GM19452 (cell line): ENCODE results near the gene SLCO3A1.

Experiments used
- ATAC-seq: cut with Tn5 transposase; IDR thresholded peaks from one replicate; pipeline ENCODE4 v1.9.1; 2021; ENCODE audit not compliant: unreplicated experiment

Gene SLCO3A1

DNA sequence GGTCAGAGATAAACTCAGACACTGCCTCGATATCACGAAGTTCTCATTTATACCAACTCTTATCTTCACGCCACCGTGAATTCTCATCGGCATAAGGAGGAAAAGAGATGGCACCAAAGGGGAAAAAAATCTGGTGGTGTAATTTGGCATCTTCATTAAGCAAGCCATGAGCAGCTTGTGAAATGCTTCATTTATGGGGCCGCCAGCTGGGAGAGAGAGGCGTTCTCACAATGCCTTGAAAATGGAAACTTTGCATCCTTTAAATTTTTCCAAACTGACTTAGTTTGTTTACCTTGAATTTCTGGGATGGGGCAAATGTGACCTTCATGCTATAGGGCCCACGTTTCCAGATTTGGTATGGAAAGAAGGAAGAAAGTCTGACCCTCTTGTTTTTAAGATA lies 297.7 kb downstream of the SLCO3A1 start:
- no peak for ATAC-seq

DNA sequence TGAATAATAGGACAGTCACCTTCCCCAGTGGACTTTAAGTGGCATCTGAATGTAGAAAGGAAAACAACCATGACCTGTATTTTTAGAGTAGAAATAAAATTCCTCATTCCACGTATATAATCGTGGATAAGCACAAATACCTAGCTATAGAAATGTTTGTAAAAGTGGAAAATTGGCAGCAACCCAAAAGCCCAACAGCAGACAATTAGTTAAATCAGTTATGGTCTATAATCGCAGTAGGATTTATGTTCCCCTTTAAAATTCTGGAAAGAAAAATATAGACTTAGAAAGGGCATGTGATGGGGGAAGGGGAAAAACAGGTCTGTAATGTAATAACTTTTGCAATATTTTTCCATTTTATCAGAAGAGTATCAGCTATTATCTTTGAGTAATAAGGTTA lies 298.2 kb downstream of the SLCO3A1 start:
- ATAC-seq = no peak

DNA sequence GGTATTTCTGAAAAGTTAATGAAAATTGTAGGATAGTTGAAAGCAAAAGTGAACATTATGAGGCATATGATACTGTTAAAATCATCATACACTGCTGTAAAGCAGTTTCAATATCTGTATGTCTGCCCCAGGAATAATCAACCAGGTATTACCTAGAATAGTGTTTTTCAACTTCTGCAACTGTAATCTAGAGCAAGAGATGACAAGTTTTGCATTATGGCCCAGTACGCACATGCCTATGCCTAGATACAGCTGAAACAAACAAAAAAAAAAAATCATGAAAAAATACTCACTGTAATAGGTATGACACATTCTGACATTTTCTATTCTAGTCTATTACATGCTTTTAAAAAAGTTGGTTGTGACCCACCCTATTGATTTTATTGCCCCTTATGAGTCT lies 299.5 kb downstream of the SLCO3A1 start:
- ATAC-seq = no peak

DNA sequence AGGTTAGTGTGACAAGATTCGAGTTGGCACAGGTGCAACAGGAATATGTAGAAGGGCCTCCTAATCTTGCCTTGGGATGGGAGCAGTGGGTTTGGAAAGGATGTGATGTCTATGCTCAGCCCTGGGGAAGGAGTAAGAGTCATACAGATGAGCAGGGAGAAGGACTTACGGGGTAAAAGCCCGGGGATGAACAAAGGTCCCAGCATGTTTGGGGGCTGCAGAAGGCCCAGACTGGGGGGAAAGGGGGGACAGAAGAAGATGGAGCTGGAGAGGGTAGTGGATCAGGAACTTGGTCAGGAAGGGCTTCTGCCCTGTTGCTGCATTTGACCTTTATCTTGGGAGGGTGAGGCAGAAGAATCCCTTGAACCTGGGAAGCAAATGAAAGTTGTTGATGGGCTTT lies 300.1 kb downstream of the SLCO3A1 start:
- ATAC-seq = no peak

DNA sequence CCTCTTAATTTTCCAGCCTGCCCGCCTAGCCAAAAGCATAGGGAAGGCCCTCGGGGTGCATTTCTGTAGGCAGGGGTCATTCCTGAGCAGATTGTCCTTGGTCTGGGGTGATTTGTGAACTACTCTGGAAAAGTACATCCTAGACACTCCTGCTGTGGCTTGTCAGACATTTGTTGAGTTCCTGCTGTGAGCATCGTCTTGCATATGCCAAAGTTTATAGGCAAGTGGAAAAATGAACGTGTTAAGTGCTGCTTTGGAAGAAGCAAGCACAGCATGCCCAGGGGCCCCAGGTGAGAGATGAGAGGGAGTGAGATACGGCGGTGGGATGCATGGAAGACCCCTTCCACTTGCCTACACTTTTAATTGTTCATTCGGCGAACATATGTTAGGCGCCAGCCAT lies 302.4 kb downstream of the SLCO3A1 start:
- ATAC-seq = no peak

DNA sequence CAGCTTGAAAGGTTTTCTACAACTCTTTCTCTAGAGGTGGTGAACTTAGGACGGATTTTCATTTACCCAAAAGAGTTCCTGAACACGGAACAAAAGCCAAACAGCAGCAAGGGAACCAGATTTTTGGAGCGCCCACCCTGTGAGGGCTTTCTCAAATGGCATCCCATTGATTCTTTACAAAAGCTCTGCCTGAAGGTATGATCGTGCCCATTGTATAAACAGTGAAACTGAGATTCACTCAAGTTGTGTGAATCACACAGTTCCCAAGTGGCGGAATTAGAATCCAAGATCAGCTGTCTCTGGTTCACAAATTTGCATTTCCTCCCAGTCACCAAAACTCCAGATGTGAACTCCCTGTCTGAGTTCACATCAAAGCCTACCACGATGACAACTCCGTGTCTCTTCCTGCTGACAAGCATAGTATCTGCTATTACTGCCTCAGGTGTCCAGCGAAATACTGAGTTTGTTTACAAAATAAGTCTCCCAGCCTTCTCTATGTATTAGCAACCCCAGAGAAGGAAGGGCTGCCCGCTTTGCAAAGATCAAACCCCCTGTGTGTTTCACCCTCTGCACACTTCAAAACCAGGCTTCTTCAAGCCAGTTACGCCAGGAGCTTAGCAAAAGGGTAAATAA lies 304.3 kb downstream of the SLCO3A1 start:
- no peak for ATAC-seq

DNA sequence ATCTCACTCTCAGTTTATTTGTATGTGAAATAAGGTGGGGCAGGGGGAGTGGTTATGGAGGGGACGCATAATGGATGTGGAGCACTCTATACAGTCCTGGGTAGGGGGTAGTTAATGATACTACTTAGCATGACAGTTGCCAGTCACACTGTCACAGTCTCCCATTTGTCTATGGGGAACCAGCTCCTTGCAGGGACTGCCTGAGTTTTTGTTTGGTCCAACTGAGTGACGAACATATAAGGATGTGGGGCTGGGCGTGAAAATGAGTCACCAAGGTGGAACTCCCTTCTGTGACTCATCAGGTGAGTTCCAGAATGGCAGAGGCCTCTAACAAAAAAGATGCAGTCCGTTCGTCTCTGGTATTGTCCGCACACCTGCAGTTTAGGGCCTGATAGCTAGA lies 304.9 kb downstream of the SLCO3A1 start:
- ATAC-seq = peak; percentile 42

DNA sequence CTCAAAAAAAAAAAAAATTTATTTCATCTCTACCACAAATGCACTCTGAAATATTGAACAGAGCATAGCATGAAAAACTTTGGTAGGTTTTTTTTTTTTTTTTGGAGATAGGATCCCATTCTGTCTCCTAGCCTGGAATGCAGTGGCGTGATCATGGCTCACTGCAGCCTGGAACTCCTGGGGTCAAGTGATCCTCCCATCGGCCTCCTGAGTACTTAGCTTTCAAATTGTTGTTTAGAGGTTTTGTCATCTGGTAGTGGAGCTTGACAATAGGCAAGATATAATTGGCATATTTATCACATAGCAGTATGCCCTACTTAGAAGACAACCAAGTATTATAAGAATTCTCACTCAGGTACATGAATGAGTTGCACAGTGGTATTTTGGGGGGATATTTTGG lies 306.0 kb downstream of the SLCO3A1 start:
- ATAC-seq = no peak

DNA sequence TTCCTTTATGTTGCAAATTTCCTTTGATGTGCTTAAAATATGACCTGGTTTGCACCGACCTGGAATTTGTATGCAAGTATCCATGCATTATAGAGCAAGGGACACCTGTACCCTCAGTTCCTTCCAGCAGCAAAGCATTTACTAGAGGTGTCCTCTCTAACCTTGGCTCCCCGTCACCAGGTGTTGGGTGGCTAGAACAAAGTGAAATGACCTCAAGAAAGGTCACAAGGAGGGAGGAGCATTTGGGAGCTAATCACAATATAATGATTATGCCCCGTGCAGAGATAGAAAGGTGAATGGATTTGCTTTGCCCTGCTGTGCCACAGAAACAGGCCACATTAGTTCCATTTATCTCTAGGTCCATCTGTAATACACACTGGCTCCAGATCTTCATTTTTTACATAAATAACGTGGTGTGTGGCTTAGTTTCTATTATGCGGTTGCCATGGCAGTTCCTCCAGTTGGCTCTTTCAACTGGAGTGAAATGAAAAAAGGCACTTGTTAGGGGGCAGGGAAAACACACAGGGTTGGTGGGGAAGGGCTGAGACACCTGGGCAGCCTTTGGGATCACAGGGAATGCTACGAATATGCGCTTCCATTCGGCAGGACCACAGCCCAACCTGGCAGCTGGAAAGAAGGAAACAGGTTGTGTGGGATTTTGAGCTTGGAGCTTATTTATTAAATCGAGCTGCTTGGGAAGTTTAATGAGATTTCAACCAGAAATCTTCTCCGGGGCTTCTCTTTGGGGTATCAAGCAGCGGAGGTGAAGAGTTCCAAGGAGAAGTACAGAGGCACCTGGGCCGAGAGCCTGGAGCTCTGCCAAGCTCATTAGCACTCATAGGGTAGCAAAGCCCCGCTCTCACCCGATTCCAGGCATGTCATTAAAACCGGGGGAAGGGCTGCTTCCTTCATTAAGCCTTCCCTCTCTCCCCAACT lies 306.7 kb downstream of the SLCO3A1 start:
- ATAC-seq = no peak

DNA sequence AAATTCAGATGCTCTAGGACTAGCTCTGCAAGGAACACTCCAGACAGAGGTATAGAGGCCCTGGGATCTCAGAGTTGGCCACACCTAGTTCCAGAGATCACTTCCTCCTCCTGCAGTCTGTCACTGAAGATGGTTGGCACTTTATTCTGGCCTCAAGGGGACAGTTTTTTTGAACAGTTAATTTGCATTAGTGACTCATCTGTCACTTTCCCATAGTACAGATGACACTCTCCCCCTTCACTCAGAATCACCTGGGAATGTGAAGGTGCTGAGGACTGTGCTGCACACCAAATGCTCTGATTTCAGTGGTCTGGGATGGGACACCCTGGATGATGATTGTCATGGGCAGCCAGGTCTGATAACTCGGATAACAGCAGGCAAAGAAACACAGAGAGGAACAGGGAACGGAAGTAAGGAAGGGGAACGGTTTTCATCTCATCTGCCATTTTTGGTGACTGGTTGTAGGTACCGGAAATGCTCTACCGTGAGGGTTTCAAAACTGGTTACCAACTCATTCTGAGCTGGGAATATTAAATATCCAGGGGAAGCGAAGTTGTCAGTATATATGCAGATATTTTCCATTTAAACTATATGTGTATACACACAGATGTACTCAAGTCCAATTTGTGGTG lies 307.6 kb downstream of the SLCO3A1 start:
- peak; percentile 95 for ATAC-seq

DNA sequence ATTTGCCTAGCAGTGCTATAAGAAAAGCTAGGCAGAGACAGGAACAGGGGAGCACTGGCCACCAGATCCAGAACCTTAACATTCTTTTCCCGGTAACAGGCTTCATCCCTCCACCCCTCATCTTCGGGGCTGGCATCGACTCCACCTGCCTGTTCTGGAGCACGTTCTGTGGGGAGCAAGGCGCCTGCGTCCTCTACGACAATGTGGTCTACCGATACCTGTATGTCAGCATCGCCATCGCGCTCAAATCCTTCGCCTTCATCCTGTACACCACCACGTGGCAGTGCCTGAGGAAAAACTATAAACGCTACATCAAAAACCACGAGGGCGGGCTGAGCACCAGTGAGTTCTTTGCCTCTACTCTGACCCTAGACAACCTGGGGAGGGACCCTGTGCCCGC lies 309.1 kb downstream of the SLCO3A1 start:
- no peak for ATAC-seq

DNA sequence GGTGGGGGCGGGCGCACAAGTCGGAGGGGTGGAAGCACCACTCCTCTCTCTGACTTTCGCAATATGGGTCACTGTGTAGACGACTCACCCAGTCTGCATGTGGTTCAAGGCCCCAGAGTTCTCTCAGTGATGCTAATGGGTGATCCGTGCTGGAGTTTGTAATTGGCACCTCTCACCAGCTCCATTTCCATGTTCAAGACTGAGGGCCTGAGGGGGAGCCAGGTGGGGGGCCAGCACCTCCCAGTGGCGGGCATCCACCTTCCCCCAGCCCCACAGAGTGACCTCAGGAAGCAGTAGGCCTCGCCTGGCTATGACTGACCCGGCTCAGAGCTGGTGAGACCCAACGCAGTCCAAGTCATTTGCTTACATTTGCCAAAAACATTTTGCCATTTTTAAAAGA lies 310.1 kb downstream of the SLCO3A1 start:
- no peak for ATAC-seq

DNA sequence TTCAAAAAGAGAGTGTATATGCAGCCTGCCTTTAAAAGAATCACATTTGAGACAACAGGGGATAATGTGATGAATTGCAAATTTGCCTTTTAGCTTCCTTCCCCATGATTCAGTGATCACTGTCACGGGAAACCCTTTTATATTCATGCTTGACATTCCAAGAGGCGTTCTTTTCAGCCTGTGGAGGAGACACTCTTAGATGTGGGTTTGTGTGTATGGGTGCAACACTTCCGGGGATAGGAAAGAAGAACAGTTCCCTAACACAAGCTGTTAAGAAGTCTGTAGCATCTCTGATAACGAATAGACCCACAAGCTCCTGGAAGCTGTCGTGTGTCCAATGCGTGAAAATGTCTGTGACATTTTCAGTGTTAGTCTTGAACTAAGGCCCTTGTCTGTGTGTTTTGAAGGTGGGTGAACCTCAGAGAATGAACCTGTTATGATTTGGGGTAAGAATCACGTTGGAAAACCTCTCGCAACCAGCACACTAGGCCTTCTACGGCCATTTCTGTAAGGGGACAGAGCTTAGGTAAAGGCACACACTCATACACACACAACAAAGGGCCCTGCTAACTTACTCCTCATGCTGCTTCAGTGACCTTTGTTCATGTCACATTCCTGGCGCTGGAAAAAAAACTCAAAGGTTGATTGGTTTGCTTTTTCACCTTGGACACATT lies 311.0 kb downstream of the SLCO3A1 start:
- no peak for ATAC-seq

DNA sequence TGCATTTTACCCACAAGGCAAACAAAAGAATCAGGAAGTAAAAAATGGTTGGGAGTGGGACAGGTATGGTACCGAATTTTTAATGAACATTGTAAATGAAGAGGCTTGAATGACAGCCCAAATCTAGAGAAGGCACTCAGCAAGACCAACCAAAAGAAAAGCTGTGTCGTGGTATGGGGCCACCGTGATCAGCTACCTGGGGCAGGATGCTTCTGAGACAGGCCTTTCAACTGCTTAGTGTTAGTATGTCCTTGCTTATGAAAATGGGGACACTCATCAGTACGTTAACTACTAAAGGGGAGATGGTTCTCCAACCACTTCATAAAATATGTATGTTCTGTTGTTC lies 311.5 kb downstream of the SLCO3A1 start:
- ATAC-seq = no peak

DNA sequence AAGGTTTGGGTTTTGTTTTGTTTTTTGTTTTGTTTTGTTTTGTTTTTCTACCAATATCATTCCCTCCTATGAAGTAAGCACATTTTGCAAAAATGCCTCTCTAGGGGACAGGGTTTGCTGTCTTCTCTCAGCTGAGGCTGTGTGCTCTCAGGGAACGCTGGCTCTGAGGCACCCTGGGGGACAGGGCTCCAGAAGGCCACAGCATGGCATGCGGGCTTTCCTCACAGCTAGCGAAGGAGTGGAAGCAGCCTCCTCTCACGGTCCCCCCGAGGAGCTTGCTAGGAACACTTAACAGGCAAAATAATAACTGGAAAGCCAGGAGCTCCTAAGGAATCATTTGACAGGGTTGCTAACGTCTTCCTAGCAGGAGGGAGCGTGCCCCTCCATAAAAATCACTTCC lies 312.5 kb downstream of the SLCO3A1 start:
- no peak for ATAC-seq

DNA sequence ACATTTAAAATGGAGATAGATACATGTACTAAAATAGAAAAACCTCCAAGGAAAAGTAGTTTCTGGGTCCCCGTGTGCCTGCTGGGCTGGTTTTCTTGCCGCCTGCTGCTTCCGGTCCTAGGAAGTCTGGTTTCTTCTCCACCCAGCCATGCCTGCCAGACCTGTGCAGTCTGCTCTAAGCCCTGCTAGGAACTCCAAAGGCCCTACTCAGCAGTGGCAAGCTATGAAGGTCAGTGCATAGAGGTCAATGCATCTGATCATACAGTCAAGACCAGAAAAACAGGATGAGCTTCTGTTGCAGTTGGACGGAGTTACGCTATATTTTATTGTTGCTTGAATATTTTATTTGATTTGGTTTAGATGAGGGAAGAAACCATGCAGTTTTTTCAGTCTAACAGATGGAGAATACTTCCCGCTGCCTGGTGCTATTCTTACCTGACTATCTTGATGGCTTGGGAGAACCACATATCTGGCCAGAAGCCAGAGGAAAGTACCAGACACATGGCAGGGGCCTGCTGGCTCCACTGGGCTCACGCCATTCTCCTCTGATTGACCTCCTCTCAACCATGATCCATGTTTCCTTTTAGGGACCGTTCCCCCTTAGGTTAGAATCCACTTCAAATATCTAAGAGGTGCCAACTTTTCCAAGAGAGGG lies 313.4 kb downstream of the SLCO3A1 start:
- ATAC-seq = no peak

DNA sequence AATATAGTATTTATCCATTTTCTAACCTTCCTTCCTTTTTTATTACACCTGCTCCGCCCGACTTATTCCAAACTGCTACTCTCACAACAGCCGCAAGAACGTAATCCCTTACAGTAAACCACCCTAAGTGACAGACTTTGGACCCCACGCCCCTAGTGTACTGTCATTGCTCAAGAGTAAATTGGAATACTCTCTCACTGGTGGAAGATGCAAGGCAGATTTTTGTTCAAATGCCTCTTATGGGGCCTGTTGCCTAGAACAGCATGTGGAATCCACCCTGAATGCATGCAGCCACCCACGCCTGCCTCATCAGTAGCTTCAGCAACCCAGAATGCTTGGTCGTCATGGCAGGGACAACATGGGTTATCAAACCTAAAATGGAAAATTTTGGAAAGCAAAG lies 313.9 kb downstream of the SLCO3A1 start:
- no peak for ATAC-seq

DNA sequence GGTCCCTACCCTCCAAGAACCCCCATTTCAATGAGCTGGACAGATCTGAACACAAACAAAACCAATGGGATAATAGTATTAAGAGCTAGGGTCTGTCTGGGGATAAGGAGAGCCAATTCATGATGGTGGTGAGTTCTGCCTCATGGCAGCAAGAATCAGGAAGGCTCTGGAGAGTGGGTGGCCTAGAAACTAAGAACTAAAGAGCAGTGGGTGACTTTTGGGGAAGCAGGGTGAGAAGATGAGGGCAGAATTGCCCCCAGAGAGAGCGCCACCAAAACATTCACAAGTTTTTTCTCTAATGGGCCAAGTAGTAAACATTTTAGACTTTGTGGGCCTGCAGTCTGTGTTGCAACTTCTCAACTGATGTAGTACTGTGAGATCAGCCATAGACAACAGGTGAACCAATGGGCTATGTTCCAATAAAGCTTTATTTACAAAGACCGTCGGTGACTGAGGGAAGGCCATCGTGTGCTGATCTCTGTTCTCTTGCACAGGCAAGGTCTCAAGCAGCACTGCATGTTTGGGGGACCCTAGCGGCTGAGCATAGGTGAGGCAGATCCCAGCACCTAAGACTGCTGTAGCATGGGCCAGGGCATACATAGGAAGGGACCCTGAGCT lies 314.7 kb downstream of the SLCO3A1 start:
- no peak for ATAC-seq

DNA sequence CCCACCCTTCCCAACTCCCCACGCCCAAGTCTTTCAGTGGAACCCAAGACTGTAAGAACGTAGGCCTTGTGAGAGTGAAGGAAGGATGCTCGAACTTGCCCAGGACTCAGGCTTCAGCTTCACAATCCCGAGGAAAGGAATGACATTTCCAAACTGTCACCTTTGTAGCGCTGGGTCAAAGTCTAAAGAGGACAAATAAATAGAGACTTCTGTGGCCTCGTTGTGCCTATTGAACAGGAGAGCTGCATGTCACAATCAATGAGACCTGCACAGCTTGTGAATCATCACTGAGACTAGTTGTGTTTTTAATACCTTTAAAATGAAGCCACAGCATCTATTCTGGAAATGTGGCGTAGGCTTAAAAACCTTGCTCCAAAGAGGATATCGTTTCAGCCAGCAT lies 317.4 kb downstream of the SLCO3A1 start:
- ATAC-seq = no peak

DNA sequence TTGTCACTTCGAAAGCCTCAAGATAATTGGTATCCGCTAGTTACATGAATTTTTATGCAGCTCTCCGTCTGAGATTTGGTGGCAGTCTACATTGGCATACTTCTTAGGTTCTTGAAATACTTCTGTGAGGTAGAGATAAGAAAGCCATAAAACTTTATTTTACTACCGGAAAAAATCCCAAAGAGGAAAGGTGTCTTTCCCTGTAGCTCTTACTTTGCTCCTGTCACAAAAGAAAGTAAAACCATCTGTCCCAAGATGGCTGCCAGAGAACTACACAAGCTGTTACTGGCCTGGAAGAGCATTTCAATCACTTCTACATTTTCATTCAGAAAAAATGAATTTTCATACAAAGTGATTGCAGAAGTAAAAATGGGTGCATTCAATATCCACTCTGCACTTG lies 325.4 kb downstream of the SLCO3A1 start:
- ATAC-seq = no peak

DNA sequence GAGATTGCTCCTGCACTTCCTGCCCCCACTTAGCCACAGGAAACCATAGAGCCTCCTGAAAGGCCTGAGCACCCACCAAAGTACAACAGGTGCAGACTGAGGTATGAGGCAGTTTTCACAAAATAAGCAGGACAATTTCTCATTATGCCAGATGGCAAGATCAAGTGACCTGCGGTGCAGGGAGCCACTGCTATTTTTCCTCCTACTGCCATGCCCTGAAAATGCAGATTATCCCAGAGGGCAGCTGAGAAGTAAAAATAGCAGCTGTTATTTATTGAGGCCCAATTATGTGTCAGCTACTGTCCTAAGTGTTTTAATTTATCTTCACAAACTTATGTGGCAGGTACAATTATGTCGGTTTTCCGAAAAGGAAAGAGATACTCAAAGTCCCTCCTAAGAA lies 330.6 kb downstream of the SLCO3A1 start:
- ATAC-seq = no peak
